Esophagus squamous epithelium (tissue), 5 donors: ENCODE measurements around the gene EFNB2. TPM values are rescaled to one million over a fixed set of nuclear protein-coding genes. Genes with fewer than 3 reads are reported as not detected.
A peak's percentile ranks its signal among the peaks of the same experiment; 100 is the strongest.

Source experiments
- DNase-seq: peaks from one replicate; lab custom pipeline; 2025; lab: John Stamatoyannopoulos, UW
- H3K27ac ChIP-seq, 4 donors: fragments of 200-600 bp; sonication (generic); one replicate each; pipeline ENCODE4 v1.5.1; 2016 to 2019; ENCODE audit warnings: mild to moderate bottlenecking in 1 of 4
- H3K27me3 ChIP-seq, 4 donors: fragments of 200-600 bp; sonication (generic); 1 replicate in 3 of 4; 2 replicates in 1 of 4; pipeline versions ENCODE4 v1.5.1 to v1.6.0; 2017 to 2021; ENCODE audit warnings: antibody characterized with exemption in 1 of 4
- H3K36me3 ChIP-seq, 3 donors: fragments of 200-600 bp; sonication (generic); one replicate each; pipeline ENCODE4 v1.5.1; 2016 to 2019
- H3K4me1 ChIP-seq, 3 donors: fragments of 200-600 bp; sonication (generic); one replicate each; pipeline ENCODE4 v1.5.1; 2017 to 2019
- H3K4me3 ChIP-seq, 4 donors: fragments of 200-600 bp; sonication (generic); 1 replicate in 3 of 4; 2 replicates in 1 of 4; pipeline ENCODE4 v1.5.1; 2016 to 2019; ENCODE audit warnings: mild to moderate bottlenecking in 2 of 4, moderate library complexity in 1 of 4
- H3K9me3 ChIP-seq, 3 donors: fragments of 200-600 bp; sonication (generic); one replicate each; pipeline ENCODE4 v1.5.1; 2016 to 2019
- CTCF ChIP-seq, 6 experiments: fragments of 450-650 bp in 4 of 6; fragments of 200-600 bp in 2 of 6; sonication (generic) in 2 of 6; IDR thresholded peaks; one replicate each; pipeline ENCODE4 v1.5.1; 2016 to 2019; ENCODE audit warnings: antibody characterized with exemption in 6 of 6, mild to moderate bottlenecking in 4 of 6, moderate library complexity in 4 of 6
- POLR2A ChIP-seq, 4 donors: fragments of 450-650 bp; IDR thresholded peaks; one replicate each; pipeline ENCODE4 v1.6.1; 2017; ENCODE audit warnings: antibody characterized with exemption in 4 of 4, mild to moderate bottlenecking in 4 of 4, moderate library complexity in 3 of 4
- WGBS, 2 donors: methylation state at CpG; one replicate each; pipeline ENCODE4 v1.1.5; 2018; 5-methylcytosine and 5-hydroxymethylcytosine counted together
- intact Hi-C: fragments of 100-400 bp; cut with DNase I; formaldehyde crosslinking; loops from one replicate; pipeline ENCODE4 v1.15.0; 2022
- total RNA-seq, 4 donors: library from RNA; depleted of rRNA; stranded (reverse); fragments of >200 nt; gene quantifications; one replicate each; pipeline ENCODE4 v1.1.0, GENCODE V29; 2016
- donor health status: DM: yes; HTN: yes; CAD: no.

The EFNB2 gene
- total RNA-seq, 4 donors from 2014 or later: 14.9 to 29.1 (median 15.8) TPM

GRCh38 chr13:106561551-106562170 lies 26.2 kb upstream of the EFNB2 start:
- TF ChIP-seq POLR2A (IDR thresholded peaks at IDR 0.05) (no peak), CTCF (IDR thresholded peaks at IDR 0.05) (no peak)
- 45 to 49% methylated on average over 4 to 6 of the region's 6 CpGs for WGBS, 2 donors
- peak overlapping the region in 2 of 4 donors; percentile 6 to 42 for H3K27ac ChIP-seq
- intact Hi-C loops: no loop called here
- H3K4me1 ChIP-seq: peaks cover 10 to 79% (median 34%) of the 10 kb centered on the region in 3 donors
- DNase-seq: no peak
- H3K36me3 ChIP-seq: peaks cover 0 to 29% (median 6%) of the 10 kb centered on the region in 3 donors
- H3K27me3 ChIP-seq: no peaks in the 10 kb centered on the region
- no peak overlapping the region for H3K4me3 ChIP-seq
- H3K9me3 ChIP-seq: no peaks in the 10 kb centered on the region

DNA sequence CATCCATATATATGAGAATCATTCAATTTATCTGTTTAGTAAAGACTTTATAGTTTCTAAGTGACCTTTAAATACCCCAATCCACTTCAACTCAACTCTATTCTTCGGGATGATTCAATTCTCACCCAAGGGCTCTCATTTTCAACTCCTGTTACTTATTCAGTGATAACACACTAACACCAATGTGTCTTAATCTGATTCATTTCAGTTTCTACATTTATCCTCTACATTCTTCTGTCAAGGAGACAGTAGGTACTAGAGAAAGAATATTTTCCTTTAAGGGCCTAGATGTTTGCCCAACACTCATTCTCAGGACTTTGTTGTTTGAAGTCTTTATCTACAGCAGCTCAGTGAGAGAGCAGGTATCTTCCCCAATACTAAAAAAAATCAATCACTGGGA lies 25.4 kb upstream of the EFNB2 start:
- whole genome bisulfite sequencing, 2 donors: 33 to 48% methylated on average over 1 of the region's 1 CpG
- intact Hi-C loops: no loop called here
- H3K36me3 ChIP-seq: peaks cover 5 to 37% (median 6%) of the 10 kb centered on the region in 3 donors
- H3K4me3 ChIP-seq: no peak overlapping the region
- no peak for TF ChIP-seq POLR2A (IDR thresholded peaks at IDR 0.05)
- TF ChIP-seq CTCF (IDR thresholded peaks at IDR 0.05): no peak
- H3K9me3 ChIP-seq: no peaks in the 10 kb centered on the region
- no peaks in the 10 kb centered on the region for H3K27me3 ChIP-seq
- peaks cover 10 to 70% (median 26%) of the 10 kb centered on the region in 3 donors for H3K4me1 ChIP-seq
- DNase-seq: no peak
- peak overlapping the region in 1 of 4 donors; percentile 42 for H3K27ac ChIP-seq

- Histone ChIP-seq H3K27me3 (no peaks in the 10 kb centered on the region), H3K9me3 (no peaks in the 10 kb centered on the region), H3K4me3 (no peak overlapping the region), H3K27ac (no peak overlapping the region), H3K4me1 (peaks cover 0 to 47% (median 7%) of the 10 kb centered on the region in 3 donors), H3K36me3 (peaks cover 5 to 60% (median 6%) of the 10 kb centered on the region in 3 donors)
- DNase-seq: no peak
- intact Hi-C loops: no loop called here
- TF ChIP-seq CTCF (IDR thresholded peaks at IDR 0.05) (no peak), POLR2A (IDR thresholded peaks at IDR 0.05) (no peak)
Observed at GRCh38 chr13:106558527-106558926, 23.1 kb upstream of the EFNB2 start.

- WGBS, 2 donors: 93 to 95% methylated on average over 4 of the region's 4 CpGs
- Histone ChIP-seq H3K27me3 (no peaks in the 10 kb centered on the region), H3K27ac (no peak overlapping the region), H3K36me3 (peaks cover 5 to 85% (median 6%) of the 10 kb centered on the region in 3 donors), H3K4me1 (peaks cover 0 to 35% (median 0%) of the 10 kb centered on the region in 3 donors), H3K4me3 (no peak overlapping the region), H3K9me3 (no peaks in the 10 kb centered on the region)
- no peak for TF ChIP-seq CTCF (IDR thresholded peaks at IDR 0.05)
- no peak for TF ChIP-seq POLR2A (IDR thresholded peaks at IDR 0.05)
- no peak for DNase-seq
- intact Hi-C loops: no loop called here
Observed at GRCh38 chr13:106555631-106556328, 20.3 kb upstream of the EFNB2 start.

- no peak for TF ChIP-seq POLR2A (IDR thresholded peaks at IDR 0.05)
- TF ChIP-seq CTCF (IDR thresholded peaks at IDR 0.05): no peak
- Histone ChIP-seq H3K4me3 (no peak overlapping the region), H3K36me3 (peaks cover 0 to 94% (median 5%) of the 10 kb centered on the region in 3 donors), H3K4me1 (peaks cover 0 to 21% (median 0%) of the 10 kb centered on the region in 3 donors), H3K27ac (no peak overlapping the region), H3K27me3 (no peaks in the 10 kb centered on the region), H3K9me3 (no peaks in the 10 kb centered on the region)
- intact Hi-C loops: no loop called here
- WGBS, 2 donors: 88 to 98% methylated on average over 3 of the region's 3 CpGs
- no peak for DNase-seq
Observed at GRCh38 chr13:106551751-106552150, 16.3 kb upstream of the EFNB2 start.
